GM12891 (cell line): ENCODE results near the gene DALRD3.

ENCODE experiments used
- PAX5 ChIP-seq: IDR thresholded peaks from 2 replicates; pipeline ENCODE4 v1.6.1; 2011; ENCODE audit warnings: low read length, moderate library complexity, mild to moderate bottlenecking; ENCODE audit not compliant: insufficient read depth, severe bottlenecking
- POLR2A ChIP-seq: IDR thresholded peaks from 2 replicates; pipeline ENCODE4 v1.6.1; 2011; ENCODE audit warnings: low read depth, low read length, control low read depth
- POLR2AphosphoS5 ChIP-seq: IDR thresholded peaks from 2 replicates; pipeline ENCODE4 v1.6.1; 2011; ENCODE audit warnings: low read depth, low read length, control low read depth
- POU2F2 ChIP-seq: IDR thresholded peaks from 2 replicates; pipeline ENCODE4 v1.6.1; 2011; ENCODE audit warnings: low read depth, mild to moderate bottlenecking, control low read depth, low read length, moderate library complexity
- SPI1 ChIP-seq: IDR thresholded peaks from 2 replicates; pipeline ENCODE4 v1.6.1; 2011; ENCODE audit warnings: low read depth, low read length, control low read depth

- TF ChIP-seq POLR2A (no peak; the same call in 1 of the 2 replicates), POLR2AphosphoS5 (no peak), PAX5 (no peak), SPI1 (no peak), POU2F2 (peak; percentile 17; the same call in 1 of the 2 replicates)
Observed at GRCh38 chr3:49017229-49017970, 980 bp downstream of the DALRD3 start.
